Keratinocyte (primary cell): Measurements from ENCODE around the gene TERT. TPM values are rescaled to one million over a fixed set of nuclear protein-coding genes. Genes with fewer than 3 reads are reported as not detected.

ENCODE experiments used
- DNase-seq: peaks from one replicate; pipeline ENCODE4 v3.0.0-alpha.2; 2011; ENCODE audit warnings: low read depth, missing footprints, low spot score
- FAIRE-seq: peaks from 2 replicates; lab custom pipeline; 2011; peaks lifted over from hg19 to GRCh38; lab: Jason Lieb, UNC
- H2AFZ ChIP-seq: 2 replicates; pipeline ENCODE4 v1.6.0; 2012; ENCODE audit warnings: low read length, control low read depth, inconsistent platforms; ENCODE audit not compliant: control insufficient read depth
- H3K27ac ChIP-seq: 2 replicates; pipeline ENCODE4 v1.5.1; 2011; ENCODE audit warnings: low read length; ENCODE audit not compliant: control insufficient read depth, insufficient read depth
- H3K27me3 ChIP-seq: 3 replicates; pipeline ENCODE4 v1.6.0; 2011; ENCODE audit warnings: low read length; ENCODE audit not compliant: control insufficient read depth, insufficient read depth; ENCODE audit errors: extremely low read depth
- H3K36me3 ChIP-seq, 2 experiments: 2 replicates in 1 of 2; 3 replicates in 1 of 2; pipeline ENCODE4 v1.5.1; 2011; ENCODE audit warnings: low read length in 2 of 2, mild to moderate bottlenecking in 1 of 2; ENCODE audit not compliant: control insufficient read depth in 2 of 2, insufficient read depth in 2 of 2; ENCODE audit errors: extremely low read depth in 1 of 2
- H3K4me1 ChIP-seq: 3 replicates; pipeline ENCODE4 v1.5.1; 2011; ENCODE audit warnings: low read length; ENCODE audit not compliant: control insufficient read depth, insufficient read depth; ENCODE audit errors: extremely low read depth
- H3K4me2 ChIP-seq: 3 replicates; pipeline ENCODE4 v1.6.0; 2011; ENCODE audit warnings: low read depth, low read length; ENCODE audit not compliant: control insufficient read depth, insufficient read depth; ENCODE audit errors: extremely low read depth
- H3K4me3 ChIP-seq, 3 experiments: fragments of 200-600 bp in 1 of 3; sonication (generic) in 1 of 3; 2 replicates in 2 of 3; 3 replicates in 1 of 3; pipeline ENCODE4 v1.5.1; 2011 to 2016; ENCODE audit warnings: low read length in 3 of 3, mild to moderate bottlenecking in 3 of 3, control low read depth in 2 of 3, inconsistent platforms in 1 of 3, low read depth in 1 of 3, mixed read lengths in 1 of 3, mixed run types in 1 of 3, moderate library complexity in 1 of 3; ENCODE audit not compliant: control insufficient read depth in 2 of 3, insufficient read depth in 2 of 3; ENCODE audit errors: extremely low read depth in 1 of 3
- H3K79me2 ChIP-seq: 2 replicates; pipeline ENCODE4 v1.6.0; 2012; ENCODE audit warnings: low read length; ENCODE audit not compliant: control insufficient read depth, insufficient read depth
- H3K9ac ChIP-seq: 3 replicates; pipeline ENCODE4 v1.6.0; 2011; ENCODE audit warnings: low read length; ENCODE audit not compliant: control insufficient read depth, insufficient read depth; ENCODE audit errors: extremely low read depth
- H3K9me1 ChIP-seq: 3 replicates; pipeline ENCODE4 v1.6.0; 2011; ENCODE audit warnings: low read length; ENCODE audit not compliant: control insufficient read depth, insufficient read depth; ENCODE audit errors: extremely low read depth
- H3K9me3 ChIP-seq: 2 replicates; pipeline ENCODE4 v1.5.1; 2012; ENCODE audit warnings: low read depth, low read length; ENCODE audit not compliant: control insufficient read depth
- H4K20me1 ChIP-seq: 3 replicates; pipeline ENCODE4 v1.6.0; 2011; ENCODE audit warnings: low read length; ENCODE audit not compliant: control insufficient read depth, insufficient read depth; ENCODE audit errors: extremely low read depth
- CTCF ChIP-seq, 3 experiments: IDR thresholded peaks in 1 of 3; conservative IDR thresholded peaks in 1 of 3; optimal IDR thresholded peaks in 1 of 3; 2 replicates in 2 of 3; 3 replicates in 1 of 3; pipeline versions ENCODE3 to v1.5.1; 2011; ENCODE audit warnings: low read length in 3 of 3, mild to moderate bottlenecking in 3 of 3, moderate library complexity in 2 of 3, control low read depth in 1 of 3, inconsistent platforms in 1 of 3; ENCODE audit not compliant: insufficient read depth in 2 of 3; ENCODE audit errors: extremely low read depth in 1 of 3
- EZH2 ChIP-seq: IDR thresholded peaks from one replicate; pipeline ENCODE4 v1.6.1; 2012; ENCODE audit warnings: inconsistent platforms, mild to moderate bottlenecking, low read length, moderate library complexity
- dilution Hi-C: fragments of 300-500 bp; cut with MboI; formaldehyde crosslinking; loops from one replicate; pipeline ENCODE4 v1.7.0; 2020; ENCODE audit warnings: low sequenced_read_pairs; ENCODE audit not compliant: extremely low pct_ligation_motif_present
- polyA plus RNA-seq, 5 experiments: library from polyadenylated mRNA; depleted of rRNA in 3 of 5; stranded (reverse) in 3 of 5; stranded (forward) in 1 of 5; unstranded in 1 of 5; fragments of >200 nt; gene quantifications; 1 replicate in 1 of 5; 2 replicates in 3 of 5; 3 replicates in 1 of 5; pipeline versions ENCODE4 v1.2.1 to v1.2.3, GENCODE V29; 2011 to 2012; ENCODE audit warnings: missing spikeins in 2 of 5, low read depth in 1 of 5, low replicate concordance in 1 of 5

The TERT gene
- polyA plus RNA-seq, 1 donor (not counting 4 experiments of a cell fraction or from before 2014, with no cell fraction given) = not detected

DNA sequence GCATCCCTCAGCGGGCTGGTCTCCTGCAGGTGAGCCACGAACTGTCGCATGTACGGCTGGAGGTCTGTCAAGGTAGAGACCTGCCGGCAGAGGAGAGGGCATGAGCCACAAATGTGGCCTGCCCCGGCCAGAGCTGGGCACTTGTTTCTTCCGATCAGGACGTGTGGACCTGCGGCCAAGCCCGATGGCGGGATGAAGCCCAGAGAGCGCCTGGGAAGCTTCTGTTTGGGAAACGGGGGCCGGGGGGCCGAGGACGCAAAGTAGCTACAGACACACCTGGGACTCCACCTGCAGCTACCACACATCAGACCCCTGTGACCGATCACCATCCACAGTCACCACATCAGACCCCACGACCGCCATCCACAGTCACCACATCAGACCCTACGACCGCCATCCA lies 22.7 kb downstream of the TERT start:
- H3K27me3 ChIP-seq = no peaks in the 10 kb centered on the region
- dilution Hi-C loops = no loop called here
- no peak for TF ChIP-seq EZH2
- TF ChIP-seq CTCF (optimal IDR thresholded peaks at IDR 0.05 in 1 of 3, IDR thresholded peaks at IDR 0.05 in 1 of 3, conservative IDR thresholded peaks at IDR 0.05 in 1 of 3; ENCODE audit: extremely low read depth in 1 of 3, insufficient read depth in 2 of 3, low read length in 3 of 3) = no peak
- no peak overlapping the region for H3K4me3 ChIP-seq
- DNase-seq (no peak), FAIRE-seq (no peak)
- no peak overlapping the region for H2AFZ ChIP-seq
- H3K4me2 ChIP-seq = no peak overlapping the region
- no peaks in the 10 kb centered on the region for H3K79me2 ChIP-seq
- H3K9me1 ChIP-seq = no peaks in the 10 kb centered on the region
- no peaks in the 10 kb centered on the region for H3K36me3 ChIP-seq
- no peaks in the 10 kb centered on the region for H3K4me1 ChIP-seq
- H3K9ac ChIP-seq = no peak overlapping the region
- H3K27ac ChIP-seq = no peak overlapping the region
- peaks cover 3% of the 10 kb centered on the region for H3K9me3 ChIP-seq
- H4K20me1 ChIP-seq = no peaks in the 10 kb centered on the region

DNA sequence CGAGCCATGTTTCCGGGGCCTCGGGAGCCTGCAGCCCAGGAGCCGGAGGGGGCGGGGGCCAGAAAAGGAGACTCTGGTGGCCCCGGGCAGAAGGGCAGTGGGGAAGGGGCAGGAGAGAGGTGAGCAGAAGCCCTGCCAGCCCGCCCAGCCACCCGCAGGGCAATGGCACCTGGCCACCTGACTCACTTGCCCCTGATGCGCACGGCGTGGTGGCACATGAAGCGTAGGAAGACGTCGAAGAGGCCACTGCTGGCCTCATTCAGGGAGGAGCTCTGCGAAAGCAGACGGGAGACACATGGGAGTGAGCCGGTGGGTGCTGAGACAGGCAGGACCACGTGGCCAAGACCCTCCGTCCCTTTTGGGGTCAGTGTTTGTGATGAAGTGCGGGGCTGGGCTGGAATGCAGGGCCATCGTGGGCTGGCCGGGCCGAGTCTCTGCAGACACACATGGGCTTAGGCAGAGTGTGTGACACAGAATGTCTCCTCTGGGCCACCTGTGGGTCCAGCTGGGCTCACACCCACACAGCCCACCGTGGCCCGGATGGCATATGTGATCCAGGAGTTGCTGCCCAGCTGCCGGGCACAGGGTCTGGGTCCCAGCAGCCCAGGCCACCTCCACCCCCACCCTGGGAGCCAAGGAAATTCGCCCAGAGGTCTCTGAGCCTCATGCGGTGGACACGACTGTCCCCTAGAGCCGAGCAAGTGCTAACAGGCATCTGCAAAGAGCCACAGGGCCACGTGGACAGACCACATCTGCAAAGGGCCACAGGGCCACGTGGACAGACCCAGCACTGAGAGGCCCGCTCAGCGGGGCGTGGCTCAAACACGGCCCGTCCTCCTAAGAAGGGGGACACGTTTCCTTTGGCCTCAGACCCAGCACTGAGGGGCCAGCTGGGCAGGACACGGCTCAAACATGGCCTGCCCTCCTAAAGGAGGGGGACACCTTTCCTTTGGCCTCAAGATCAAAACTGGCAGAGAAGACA lies 23.6 kb downstream of the TERT start:
- H3K36me3 ChIP-seq = no peaks in the 10 kb centered on the region
- no peak overlapping the region for H3K4me2 ChIP-seq
- no peak overlapping the region for H2AFZ ChIP-seq
- TF ChIP-seq EZH2 (no peak), CTCF (optimal IDR thresholded peaks at IDR 0.05 in 1 of 3, IDR thresholded peaks at IDR 0.05 in 1 of 3, conservative IDR thresholded peaks at IDR 0.05 in 1 of 3; ENCODE audit: extremely low read depth in 1 of 3, insufficient read depth in 2 of 3, low read length in 3 of 3) (no peak)
- dilution Hi-C loops = no loop called here
- no peak overlapping the region for H3K27ac ChIP-seq
- H3K4me1 ChIP-seq = no peaks in the 10 kb centered on the region
- H3K4me3 ChIP-seq = no peak overlapping the region
- no peaks in the 10 kb centered on the region for H4K20me1 ChIP-seq
- H3K9me1 ChIP-seq = no peaks in the 10 kb centered on the region
- DNase-seq (no peak), FAIRE-seq (no peak)
- no peak overlapping the region for H3K9ac ChIP-seq
- H3K79me2 ChIP-seq = no peaks in the 10 kb centered on the region
- H3K9me3 ChIP-seq = peaks cover 3% of the 10 kb centered on the region
- H3K27me3 ChIP-seq = no peaks in the 10 kb centered on the region
